Measurements from ENCODE around the gene STRA6. TPM values are rescaled to one million over a fixed set of nuclear protein-coding genes. Genes with fewer than 3 reads are reported as not detected.

The STRA6 gene
- total and polyA plus RNA-seq, 2 of the 8 experiments (the other 6 are each of a cell fraction or from before 2014, with no cell fraction given): 9.3 to 14.5 TPM

GRCh38 chr15:74209997-74210671 is 7.5 kb upstream of the STRA6 start:
- Histone ChIP-seq H2AFZ (ENCODE audit: low read length) (no peak overlapping the region), H3K9me3 (ENCODE audit: insufficient read depth in 2 of 2, low read depth in 1 of 2, low read length in 1 of 2) (no peaks in the 10 kb centered on the region), H3K27me3 (replicated peaks in 1 of 4; ENCODE audit: control insufficient read depth in 3 of 4, extremely low read depth in 1 of 4, insufficient read depth in 3 of 4, low read length in 3 of 4) (peaks cover 0 to 9% (median 2%) of the 10 kb centered on the region in 4 experiments; a peak in 3 of 7 replicates), H3K14ac (ENCODE audit: insufficient read length) (no peak overlapping the region), H3K36me3 (ENCODE audit: control insufficient read depth in 2 of 4, insufficient read depth in 4 of 4, low read length in 3 of 4) (no peaks in the 10 kb centered on the region), H3K4me2 (ENCODE audit: insufficient read depth in 1 of 2, low read depth in 2 of 2, low read length in 2 of 2) (peak overlapping the region in 1 of 2 experiments; percentile 40; a peak in 1 of 4 replicates), H3K4ac (replicated peaks; ENCODE audit: insufficient read length, low read depth, low read length) (no peak overlapping the region), H3K9ac (replicated peaks in 1 of 4; ENCODE audit: extremely low read depth in 1 of 4, low read depth in 3 of 4, low read length in 3 of 4) (no peak overlapping the region), H2BK120ac (replicated peaks; ENCODE audit: low read depth, low read length) (peak overlapping the region; percentile 11), H3K27ac (ENCODE audit: low read depth, low read length) (no peak overlapping the region), H2BK5ac (ENCODE audit: low read depth, low read length) (peak overlapping the region; percentile 91; the same call in 1 of the 2 replicates), H3K56ac (replicated peaks; ENCODE audit: insufficient read length, low read depth, low read length) (no peak overlapping the region), H4K20me1 (replicated peaks in 1 of 2; ENCODE audit: control insufficient read depth in 1 of 2, insufficient read depth in 2 of 2, low read length in 2 of 2) (no peaks in the 10 kb centered on the region), H4K8ac (ENCODE audit: extremely low read depth, insufficient read depth, low read length) (no peak overlapping the region), H3K4me1 (replicated peaks in 1 of 4; ENCODE audit: control insufficient read depth in 3 of 4, insufficient read depth in 4 of 4, low read length in 3 of 4) (peaks cover 30 to 57% (median 43%) of the 10 kb centered on the region in 4 experiments), H4K91ac (replicated peaks; ENCODE audit: insufficient read length, low read length) (peak overlapping the region; percentile 9), H4K5ac (ENCODE audit: insufficient read length, low read depth, low read length) (no peak overlapping the region), H3K23me2 (ENCODE audit: low read depth, low read length) (peaks cover 2% of the 10 kb centered on the region), H3K18ac (ENCODE audit: extremely low read depth, low read length) (peak overlapping the region; percentile 84), H3K79me1 (ENCODE audit: low read depth, low read length) (no peaks in the 10 kb centered on the region), H2BK20ac (ENCODE audit: low read length) (peak overlapping the region; percentile 56; the same call in 1 of the 2 replicates), H3K4me3 (ENCODE audit: extremely low read depth in 1 of 4, insufficient read depth in 2 of 4, low read depth in 3 of 4, low read length in 4 of 4) (peak overlapping the region in 1 of 4 experiments; percentile 21; a peak in 1 of 8 replicates), H2BK12ac (ENCODE audit: low read depth, low read length) (peak overlapping the region; percentile 88), H2AK5ac (ENCODE audit: low read depth, low read length) (no peak overlapping the region), H3K79me2 (ENCODE audit: control insufficient read depth in 1 of 2, insufficient read depth in 2 of 2, low read length in 2 of 2) (no peaks in the 10 kb centered on the region), H3K23ac (ENCODE audit: insufficient read length) (no peak overlapping the region), H2BK15ac (ENCODE audit: low read length) (peak overlapping the region; percentile 93; the same call in 1 of the 2 replicates)
- ChIA-PET POLR2A (ENCODE audit: partially characterized antibody) (interaction anchor here (2.0 to 5.9 kb wide), 3 partner anchors 11 to 88 kb away, joined by 4 to 38 read pairs (median 5); no protein-coding TSS in a partner anchor), CTCF (ENCODE audit: partially characterized antibody) (interaction anchor here (0.7 to 2.9 kb wide), 11 partner anchors 8 to 113 kb away, joined by 3 to 14 read pairs (median 4); partner anchors contain the start of gene ISLR2)
- 86% methylated on average over 4 of the region's 4 CpGs; no CpG with 5 or more reads in 1 of the 2 experiments for WGBS, 2 experiments (ENCODE audit: extremely low coverage in 1 of 2, insufficient coverage in 1 of 2, insufficient read length in 1 of 2, insufficient replicate concordance in 2 of 2, low coverage in 1 of 2, low lambda C conversion rate in 2 of 2, missing lambda C conversion rate in 1 of 2)
- DNase-seq (ENCODE audit: low read depth in 1 of 2, low spot score in 2 of 2) (no peak), FAIRE-seq (no peak)
- TF ChIP-seq JUN (IDR thresholded peaks at IDR 0.05; ENCODE audit: low read depth, low read length): no peak
- no peak for TF ChIP-seq EP300 (IDR thresholded peaks at IDR 0.05; ENCODE audit: borderline replicate concordance in 1 of 2, low read depth in 2 of 2, low read length in 2 of 2)
- TF ChIP-seq TAF7 (optimal IDR thresholded peaks at IDR 0.05; ENCODE audit: borderline replicate concordance, low read depth, low read length): no peak
- TF ChIP-seq BCL11A (IDR thresholded peaks at IDR 0.05; ENCODE audit: low read depth in 2 of 2, low read length in 2 of 2): no peak
- no peak for TF ChIP-seq KDM1A (IDR thresholded peaks at IDR 0.05; ENCODE audit: borderline replicate concordance, low read length)
- no peak for TF ChIP-seq HDAC2 (IDR thresholded peaks at IDR 0.05; ENCODE audit: borderline replicate concordance in 1 of 2, low read depth in 2 of 2, low read length in 2 of 2)
- TF ChIP-seq NRF1 (IDR thresholded peaks at IDR 0.05; ENCODE audit: low read depth, low read length): no peak
- no peak for TF ChIP-seq YY1 (IDR thresholded peaks at IDR 0.05; ENCODE audit: low read depth, low read length)
- no peak for TF ChIP-seq SRF (IDR thresholded peaks at IDR 0.05; ENCODE audit: low read depth, low read length)
- TF ChIP-seq KDM4A (IDR thresholded peaks at IDR 0.05; ENCODE audit: low read depth, low read length, severe bottlenecking): no peak

Measured in H1 (cell line).